GM12878 (cell line): ENCODE data around the gene PRPF40B.

Source experiments
- CBFB ChIP-seq: IDR thresholded peaks from 2 replicates; pipeline ENCODE4 v1.6.1; 2016; ENCODE audit warnings: antibody characterized with exemption, low read depth
- CHD1 ChIP-seq: IDR thresholded peaks from 2 replicates; pipeline ENCODE4 v1.6.1; 2012; ENCODE audit warnings: low read depth, low read length, improper control_type of control experiment
- EP300 ChIP-seq, 2 experiments: fragments of 150-350 bp in 1 of 2; IDR thresholded peaks; 2 replicates each; pipeline ENCODE4 v1.6.1; 2011 to 2012; ENCODE audit warnings: low read depth in 2 of 2, low read length in 2 of 2, borderline replicate concordance in 1 of 2, improper control_type of control experiment in 1 of 2, inconsistent platforms in 1 of 2; ENCODE audit not compliant: control insufficient read depth in 1 of 2
- JUND ChIP-seq: IDR thresholded peaks from 2 replicates; pipeline ENCODE4 v1.6.1; 2012; ENCODE audit warnings: low read depth, mild to moderate bottlenecking, low read length, improper control_type of control experiment, moderate library complexity
- MAX ChIP-seq: IDR thresholded peaks from 2 replicates; pipeline ENCODE4 v1.6.1; 2012; ENCODE audit warnings: low read depth, low read length, improper control_type of control experiment
- MXI1 ChIP-seq: fragments of 150-350 bp; IDR thresholded peaks from 2 replicates; pipeline ENCODE4 v1.6.1; 2011; ENCODE audit warnings: low read depth, mild to moderate bottlenecking, inconsistent platforms, low read length, improper control_type of control experiment
- NKRF ChIP-seq: fragments of 450-650 bp; conservative IDR thresholded peaks from 2 replicates; pipeline ENCODE4 v1.6.1; 2017; ENCODE audit warnings: mild to moderate bottlenecking, moderate library complexity
- PAX5 ChIP-seq: IDR thresholded peaks from 2 replicates; pipeline ENCODE4 v1.6.1; 2011; ENCODE audit warnings: low read depth, low read length, borderline replicate concordance
- POLR2A ChIP-seq: IDR thresholded peaks from 2 replicates; pipeline ENCODE4 v1.6.1; 2011; ENCODE audit warnings: low read depth, mild to moderate bottlenecking, low read length
- RFX5 ChIP-seq: IDR thresholded peaks from 2 replicates; pipeline ENCODE4 v1.6.1; 2011; ENCODE audit warnings: low read depth, low read length, improper control_type of control experiment
- SUZ12 ChIP-seq: fragments of 200-600 bp; sonication (generic); IDR thresholded peaks from one replicate; pipeline ENCODE4 v1.6.1; 2018; ENCODE audit warnings: antibody characterized with exemption, mild to moderate bottlenecking; ENCODE audit not compliant: unreplicated experiment
- TF ChIP-seq, protein P1 (sequence below): IDR thresholded peaks from 2 replicates; pipeline ENCODE4 v1.6.1; 2012; ENCODE audit warnings: low read depth, low read length, improper control_type of control experiment
- TF ChIP-seq, protein P2 (sequence below), 3 experiments: IDR thresholded peaks in 2 of 3; conservative IDR thresholded peaks in 1 of 3; 2 replicates each; pipeline ENCODE4 v1.5.1; 2011; ENCODE audit warnings: low read depth in 3 of 3, low read length in 3 of 3, mild to moderate bottlenecking in 3 of 3, control low read depth in 2 of 3, moderate library complexity in 2 of 3, inconsistent platforms in 1 of 3, mixed read lengths in 1 of 3; ENCODE audit not compliant: control insufficient read depth in 2 of 3, insufficient read depth in 1 of 3; ENCODE audit errors: extremely low read depth in 1 of 3
- TF ChIP-seq, protein P3 (sequence below): fragments of 450-650 bp; IDR thresholded peaks from 2 replicates; pipeline ENCODE4 v1.6.1; 2017; ENCODE audit warnings: mild to moderate bottlenecking, moderate library complexity

GRCh38 chr12:49689237-49689636, 65.9 kb downstream of the PRPF40B start:
- TF ChIP-seq CHD1: no peak
- no peak for TF ChIP-seq MXI1
- no peak for TF ChIP-seq RFX5
- no peak for TF ChIP-seq JUND
- no peak for TF ChIP-seq SUZ12
- no peak for TF ChIP-seq PAX5
- TF ChIP-seq, protein P1, sequence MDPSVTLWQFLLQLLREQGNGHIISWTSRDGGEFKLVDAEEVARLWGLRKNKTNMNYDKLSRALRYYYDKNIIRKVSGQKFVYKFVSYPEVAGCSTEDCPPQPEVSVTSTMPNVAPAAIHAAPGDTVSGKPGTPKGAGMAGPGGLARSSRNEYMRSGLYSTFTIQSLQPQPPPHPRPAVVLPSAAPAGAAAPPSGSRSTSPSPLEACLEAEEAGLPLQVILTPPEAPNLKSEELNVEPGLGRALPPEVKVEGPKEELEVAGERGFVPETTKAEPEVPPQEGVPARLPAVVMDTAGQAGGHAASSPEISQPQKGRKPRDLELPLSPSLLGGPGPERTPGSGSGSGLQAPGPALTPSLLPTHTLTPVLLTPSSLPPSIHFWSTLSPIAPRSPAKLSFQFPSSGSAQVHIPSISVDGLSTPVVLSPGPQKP: no peak
- TF ChIP-seq, protein P2, sequence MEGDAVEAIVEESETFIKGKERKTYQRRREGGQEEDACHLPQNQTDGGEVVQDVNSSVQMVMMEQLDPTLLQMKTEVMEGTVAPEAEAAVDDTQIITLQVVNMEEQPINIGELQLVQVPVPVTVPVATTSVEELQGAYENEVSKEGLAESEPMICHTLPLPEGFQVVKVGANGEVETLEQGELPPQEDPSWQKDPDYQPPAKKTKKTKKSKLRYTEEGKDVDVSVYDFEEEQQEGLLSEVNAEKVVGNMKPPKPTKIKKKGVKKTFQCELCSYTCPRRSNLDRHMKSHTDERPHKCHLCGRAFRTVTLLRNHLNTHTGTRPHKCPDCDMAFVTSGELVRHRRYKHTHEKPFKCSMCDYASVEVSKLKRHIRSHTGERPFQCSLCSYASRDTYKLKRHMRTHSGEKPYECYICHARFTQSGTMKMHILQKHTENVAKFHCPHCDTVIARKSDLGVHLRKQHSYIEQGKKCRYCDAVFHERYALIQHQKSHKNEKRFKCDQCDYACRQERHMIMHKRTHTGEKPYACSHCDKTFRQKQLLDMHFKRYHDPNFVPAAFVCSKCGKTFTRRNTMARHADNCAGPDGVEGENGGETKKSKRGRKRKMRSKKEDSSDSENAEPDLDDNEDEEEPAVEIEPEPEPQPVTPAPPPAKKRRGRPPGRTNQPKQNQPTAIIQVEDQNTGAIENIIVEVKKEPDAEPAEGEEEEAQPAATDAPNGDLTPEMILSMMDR (IDR thresholded peaks at IDR 0.05 in 2 of 3, conservative IDR thresholded peaks at IDR 0.05 in 1 of 3; ENCODE audit: control insufficient read depth in 2 of 3, extremely low read depth in 1 of 3, insufficient read depth in 1 of 3, low read depth in 3 of 3, low read length in 3 of 3): no peak
- TF ChIP-seq EP300 (IDR thresholded peaks at IDR 0.05; ENCODE audit: borderline replicate concordance in 1 of 2, control insufficient read depth in 1 of 2, low read depth in 2 of 2, low read length in 2 of 2): no peak; a peak in 1 of 4 replicates
- TF ChIP-seq MAX: no peak
- TF ChIP-seq CBFB: no peak
- TF ChIP-seq, protein P3, sequence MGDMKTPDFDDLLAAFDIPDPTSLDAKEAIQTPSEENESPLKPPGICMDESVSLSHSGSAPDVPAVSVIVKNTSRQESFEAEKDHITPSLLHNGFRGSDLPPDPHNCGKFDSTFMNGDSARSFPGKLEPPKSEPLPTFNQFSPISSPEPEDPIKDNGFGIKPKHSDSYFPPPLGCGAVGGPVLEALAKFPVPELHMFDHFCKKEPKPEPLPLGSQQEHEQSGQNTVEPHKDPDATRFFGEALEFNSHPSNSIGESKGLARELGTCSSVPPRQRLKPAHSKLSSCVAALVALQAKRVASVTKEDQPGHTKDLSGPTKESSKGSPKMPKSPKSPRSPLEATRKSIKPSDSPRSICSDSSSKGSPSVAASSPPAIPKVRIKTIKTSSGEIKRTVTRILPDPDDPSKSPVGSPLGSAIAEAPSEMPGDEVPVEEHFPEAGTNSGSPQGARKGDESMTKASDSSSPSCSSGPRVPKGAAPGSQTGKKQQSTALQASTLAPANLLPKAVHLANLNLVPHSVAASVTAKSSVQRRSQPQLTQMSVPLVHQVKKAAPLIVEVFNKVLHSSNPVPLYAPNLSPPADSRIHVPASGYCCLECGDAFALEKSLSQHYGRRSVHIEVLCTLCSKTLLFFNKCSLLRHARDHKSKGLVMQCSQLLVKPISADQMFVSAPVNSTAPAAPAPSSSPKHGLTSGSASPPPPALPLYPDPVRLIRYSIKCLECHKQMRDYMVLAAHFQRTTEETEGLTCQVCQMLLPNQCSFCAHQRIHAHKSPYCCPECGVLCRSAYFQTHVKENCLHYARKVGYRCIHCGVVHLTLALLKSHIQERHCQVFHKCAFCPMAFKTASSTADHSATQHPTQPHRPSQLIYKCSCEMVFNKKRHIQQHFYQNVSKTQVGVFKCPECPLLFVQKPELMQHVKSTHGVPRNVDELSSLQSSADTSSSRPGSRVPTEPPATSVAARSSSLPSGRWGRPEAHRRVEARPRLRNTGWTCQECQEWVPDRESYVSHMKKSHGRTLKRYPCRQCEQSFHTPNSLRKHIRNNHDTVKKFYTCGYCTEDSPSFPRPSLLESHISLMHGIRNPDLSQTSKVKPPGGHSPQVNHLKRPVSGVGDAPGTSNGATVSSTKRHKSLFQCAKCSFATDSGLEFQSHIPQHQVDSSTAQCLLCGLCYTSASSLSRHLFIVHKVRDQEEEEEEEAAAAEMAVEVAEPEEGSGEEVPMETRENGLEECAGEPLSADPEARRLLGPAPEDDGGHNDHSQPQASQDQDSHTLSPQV: no peak
- no peak for TF ChIP-seq POLR2A
- TF ChIP-seq NKRF: no peak
